Activated CD4-positive, alpha-beta T cell treated with anti-CD3 and anti-CD28 coated beads, Interleukin-2, amount 10 ng/mL, durations not matched to agents 24 days and 14 days (primary cell): Measurements from ENCODE around the gene ALG14. TPM values are rescaled to one million over a fixed set of nuclear protein-coding genes. Genes with fewer than 3 reads are reported as not detected.
"Not testable (repeated sequence)": the region's sequence is repeated elsewhere in the genome, so short reads cannot be mapped to it uniquely, and the experiment has no call there.

Experiments
- DNase-seq: peaks from one replicate; pipeline ENCODE4 v3.0.0; 2022
- H3K27ac Mint-ChIP-seq: one replicate; pipeline ENCODE4 v1.8.0; 2022; ENCODE audit warnings: mild to moderate bottlenecking, mixed read lengths
- H3K27me3 Mint-ChIP-seq: one replicate; pipeline ENCODE4 v1.8.0; 2022; ENCODE audit warnings: mixed read lengths
- H3K36me3 Mint-ChIP-seq: one replicate; pipeline ENCODE4 v1.8.0; 2022; ENCODE audit warnings: low read depth, mild to moderate bottlenecking, mixed read lengths
- H3K4me1 Mint-ChIP-seq: one replicate; pipeline ENCODE4 v1.8.0; 2021; ENCODE audit warnings: mixed read lengths
- H3K4me3 Mint-ChIP-seq: one replicate; pipeline ENCODE4 v1.8.0; 2022; ENCODE audit warnings: mild to moderate bottlenecking, moderate library complexity, mixed read lengths
- H3K9me3 Mint-ChIP-seq: one replicate; pipeline ENCODE4 v1.8.0; 2021; ENCODE audit warnings: mixed read lengths
- intact Hi-C: fragments of 100-400 bp; cut with micrococcal nuclease; formaldehyde crosslinking; loops from one replicate; pipeline ENCODE4 v1.15.1; 2023
- total RNA-seq: library from RNA; stranded (reverse); gene quantifications from 2 replicates; pipeline ENCODE4 v1.2.3, GENCODE V29; 2022

The ALG14 gene
- total RNA-seq, 1 donor from 2014 or later: 2.1 TPM

- Mint-ChIP-seq H3K36me3 (no peaks in the 10 kb centered on the region), H3K27ac (no peak overlapping the region), H3K4me3 (no peak overlapping the region), H3K4me1 (no peaks in the 10 kb centered on the region), H3K9me3 (no peaks in the 10 kb centered on the region), H3K27me3 (no peaks in the 10 kb centered on the region)
- intact Hi-C loops: no loop called here
- no peak for DNase-seq
Observed at GRCh38 chr1:95096218-95096841, 23.6 kb upstream of the ALG14 start.

DNA sequence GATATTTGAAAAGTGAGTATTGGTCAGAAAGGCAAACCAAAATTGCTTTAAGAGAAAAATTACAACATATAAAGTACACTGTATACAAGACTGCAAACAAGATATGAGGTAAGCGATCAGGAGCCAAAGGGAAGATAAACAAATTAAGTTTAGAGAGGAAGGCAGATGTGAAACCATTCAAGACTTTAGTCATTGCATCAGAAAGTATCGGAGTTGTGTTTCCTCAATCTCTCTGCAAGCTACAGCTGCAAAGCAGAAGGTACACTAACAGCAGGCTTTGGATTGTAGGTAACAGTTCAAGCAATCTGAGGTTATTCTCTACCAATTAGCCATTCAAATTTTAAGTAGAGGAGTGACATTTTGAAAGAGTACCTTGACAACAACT lies 23.1 kb upstream of the ALG14 start:
- Mint-ChIP-seq H3K4me1 (no peaks in the 10 kb centered on the region), H3K36me3 (no peaks in the 10 kb centered on the region), H3K27ac (no peak overlapping the region), H3K4me3 (no peak overlapping the region), H3K27me3 (no peaks in the 10 kb centered on the region), H3K9me3 (no peaks in the 10 kb centered on the region)
- intact Hi-C loops: no loop called here
- DNase-seq: no peak

DNA sequence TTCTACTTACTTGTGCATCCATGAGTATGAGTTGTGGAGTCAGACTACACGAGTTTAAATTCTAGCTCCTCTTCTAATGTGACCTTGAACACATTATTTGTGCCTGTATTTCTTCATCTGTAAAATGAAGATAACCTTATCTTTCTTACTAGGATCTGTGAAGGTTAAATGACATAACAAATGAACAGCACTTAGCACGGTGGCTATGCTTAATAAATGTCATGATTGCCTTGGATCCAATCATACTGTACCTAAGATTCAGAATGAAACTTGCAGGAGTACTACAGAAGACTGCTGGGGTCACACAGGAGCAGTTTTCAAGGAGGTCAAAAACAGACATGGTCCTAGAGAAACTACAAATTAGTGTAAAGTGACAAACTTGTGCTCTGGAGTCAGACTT lies 22.2 kb upstream of the ALG14 start:
- intact Hi-C loops: no loop called here
- H3K4me3 Mint-ChIP-seq: no peak overlapping the region
- H3K27me3 Mint-ChIP-seq: no peaks in the 10 kb centered on the region
- no peaks in the 10 kb centered on the region for H3K9me3 Mint-ChIP-seq
- no peak overlapping the region for H3K27ac Mint-ChIP-seq
- H3K4me1 Mint-ChIP-seq: no peaks in the 10 kb centered on the region
- DNase-seq: no peak
- H3K36me3 Mint-ChIP-seq: no peaks in the 10 kb centered on the region

DNA sequence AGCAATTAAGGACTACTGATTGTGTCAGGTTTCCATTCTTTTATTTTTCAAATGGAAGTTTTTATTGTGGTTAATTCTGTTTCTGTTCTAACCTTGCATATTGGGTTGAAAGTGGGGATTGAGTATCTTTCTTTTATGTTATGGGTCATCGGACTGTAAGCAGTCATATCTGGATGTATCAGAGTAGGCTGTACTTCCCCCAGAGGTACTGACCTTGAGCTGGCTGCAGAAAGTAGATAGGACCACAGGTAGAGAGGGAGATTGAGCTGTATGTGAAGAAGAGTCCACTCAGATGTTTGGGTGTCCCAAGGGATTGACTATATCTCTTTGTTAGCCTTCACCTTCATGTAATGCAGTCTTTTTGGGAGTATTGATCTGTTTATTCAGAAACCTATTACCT lies 20.5 kb upstream of the ALG14 start:
- H3K9me3 Mint-ChIP-seq: no peaks in the 10 kb centered on the region
- no peaks in the 10 kb centered on the region for H3K4me1 Mint-ChIP-seq
- no peaks in the 10 kb centered on the region for H3K36me3 Mint-ChIP-seq
- no peak for DNase-seq
- intact Hi-C loops: no loop called here
- no peak overlapping the region for H3K4me3 Mint-ChIP-seq
- H3K27ac Mint-ChIP-seq: no peak overlapping the region
- peaks cover 2% of the 10 kb centered on the region for H3K27me3 Mint-ChIP-seq

DNA sequence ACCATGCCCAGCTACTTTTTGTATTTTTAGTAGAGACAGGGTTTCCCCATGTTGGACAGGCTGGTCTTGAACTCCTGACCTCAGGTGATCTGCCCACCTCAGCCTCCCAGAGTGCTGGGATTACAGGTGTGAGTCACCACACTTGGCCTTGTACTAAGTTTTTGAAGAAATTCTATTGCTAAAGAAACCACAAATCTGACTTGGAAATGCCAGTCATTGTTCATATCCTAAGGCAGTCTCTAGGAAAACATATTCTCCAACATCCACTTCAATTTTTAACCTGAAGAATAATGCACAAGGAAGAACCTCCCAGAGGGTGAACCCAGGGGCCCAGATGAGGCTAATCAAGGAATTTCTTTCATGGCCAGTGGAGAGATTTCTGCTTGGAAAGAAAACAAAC lies 20.1 kb upstream of the ALG14 start:
- intact Hi-C loops, H3K9me3 Mint-ChIP-seq, H3K27me3 Mint-ChIP-seq, DNase-seq, H3K27ac Mint-ChIP-seq, H3K4me3 Mint-ChIP-seq, H3K4me1 Mint-ChIP-seq, H3K36me3 Mint-ChIP-seq: not testable (repeated sequence)

DNA sequence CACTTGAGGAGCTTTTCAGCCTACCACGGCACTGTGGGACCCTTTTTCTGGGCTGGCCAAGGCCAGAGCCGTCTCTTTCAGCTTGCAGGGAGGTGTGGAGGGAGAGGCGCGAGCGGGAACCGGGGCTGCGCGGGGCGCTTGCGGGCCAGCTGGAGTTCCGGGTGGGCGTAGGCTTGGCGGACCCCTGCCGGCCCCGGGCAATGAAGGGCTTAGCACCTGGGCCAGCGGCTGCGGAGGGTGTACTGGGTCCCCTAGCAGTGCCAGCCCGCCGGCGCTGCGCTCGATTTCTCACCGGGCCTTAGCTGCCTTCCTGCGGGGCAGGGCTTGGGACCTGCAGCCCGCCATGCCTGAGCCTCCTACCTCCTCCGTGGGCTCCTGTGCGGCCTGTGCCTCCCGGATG lies 18.5 kb upstream of the ALG14 start:
- H3K4me1 Mint-ChIP-seq, H3K9me3 Mint-ChIP-seq, DNase-seq, H3K4me3 Mint-ChIP-seq, H3K36me3 Mint-ChIP-seq, intact Hi-C loops, H3K27me3 Mint-ChIP-seq, H3K27ac Mint-ChIP-seq: not testable (repeated sequence)

GRCh38 chr1:95089650-95090287 lies 17.0 kb upstream of the ALG14 start:
- no peak overlapping the region for H3K4me3 Mint-ChIP-seq
- intact Hi-C loops: no loop called here
- H3K27ac Mint-ChIP-seq: no peak overlapping the region
- no peaks in the 10 kb centered on the region for H3K9me3 Mint-ChIP-seq
- peaks cover 1% of the 10 kb centered on the region for H3K4me1 Mint-ChIP-seq
- peaks cover 5% of the 10 kb centered on the region for H3K27me3 Mint-ChIP-seq
- DNase-seq: no peak
- no peaks in the 10 kb centered on the region for H3K36me3 Mint-ChIP-seq

- H3K27me3 Mint-ChIP-seq: peaks cover 5% of the 10 kb centered on the region
- intact Hi-C loops: no loop called here
- no peaks in the 10 kb centered on the region for H3K36me3 Mint-ChIP-seq
- H3K4me3 Mint-ChIP-seq: no peak overlapping the region
- no peak for DNase-seq
- H3K4me1 Mint-ChIP-seq: peaks cover 5% of the 10 kb centered on the region
- H3K9me3 Mint-ChIP-seq: no peaks in the 10 kb centered on the region
- no peak overlapping the region for H3K27ac Mint-ChIP-seq
Observed at GRCh38 chr1:95088303-95088702, 15.6 kb upstream of the ALG14 start.

- H3K27me3 Mint-ChIP-seq: peaks cover 7% of the 10 kb centered on the region
- no peak for DNase-seq
- H3K4me1 Mint-ChIP-seq: peaks cover 5% of the 10 kb centered on the region
- H3K36me3 Mint-ChIP-seq: no peaks in the 10 kb centered on the region
- H3K27ac Mint-ChIP-seq: no peak overlapping the region
- no peak overlapping the region for H3K4me3 Mint-ChIP-seq
- intact Hi-C loops: no loop called here
- H3K9me3 Mint-ChIP-seq: no peaks in the 10 kb centered on the region
Observed at GRCh38 chr1:95086949-95087533, 14.3 kb upstream of the ALG14 start.

DNA sequence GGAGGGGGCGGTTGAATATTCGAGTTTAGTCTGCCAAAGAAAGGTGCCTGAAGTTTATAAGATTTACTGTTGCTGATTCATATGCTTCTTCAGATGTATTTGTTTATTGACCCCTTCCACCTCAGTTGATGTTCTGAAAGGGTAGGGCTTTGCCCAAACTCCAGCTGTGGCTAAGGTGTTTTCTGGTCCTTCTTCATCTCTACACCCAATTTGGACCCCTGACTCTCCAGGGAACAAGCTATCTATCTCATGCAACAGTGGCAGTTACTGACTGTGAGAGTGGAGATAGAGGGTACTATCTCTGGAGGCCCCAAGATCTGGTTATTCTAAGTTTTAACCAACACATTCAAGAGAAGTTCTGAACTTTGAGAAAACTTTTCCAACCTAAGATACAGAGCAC lies 12.6 kb upstream of the ALG14 start:
- DNase-seq: no peak
- Mint-ChIP-seq H3K4me1 (peaks cover 5% of the 10 kb centered on the region), H3K27me3 (peaks cover 7% of the 10 kb centered on the region), H3K4me3 (no peak overlapping the region), H3K27ac (no peak overlapping the region), H3K9me3 (no peaks in the 10 kb centered on the region), H3K36me3 (no peaks in the 10 kb centered on the region)
- intact Hi-C loops: no loop called here

DNA sequence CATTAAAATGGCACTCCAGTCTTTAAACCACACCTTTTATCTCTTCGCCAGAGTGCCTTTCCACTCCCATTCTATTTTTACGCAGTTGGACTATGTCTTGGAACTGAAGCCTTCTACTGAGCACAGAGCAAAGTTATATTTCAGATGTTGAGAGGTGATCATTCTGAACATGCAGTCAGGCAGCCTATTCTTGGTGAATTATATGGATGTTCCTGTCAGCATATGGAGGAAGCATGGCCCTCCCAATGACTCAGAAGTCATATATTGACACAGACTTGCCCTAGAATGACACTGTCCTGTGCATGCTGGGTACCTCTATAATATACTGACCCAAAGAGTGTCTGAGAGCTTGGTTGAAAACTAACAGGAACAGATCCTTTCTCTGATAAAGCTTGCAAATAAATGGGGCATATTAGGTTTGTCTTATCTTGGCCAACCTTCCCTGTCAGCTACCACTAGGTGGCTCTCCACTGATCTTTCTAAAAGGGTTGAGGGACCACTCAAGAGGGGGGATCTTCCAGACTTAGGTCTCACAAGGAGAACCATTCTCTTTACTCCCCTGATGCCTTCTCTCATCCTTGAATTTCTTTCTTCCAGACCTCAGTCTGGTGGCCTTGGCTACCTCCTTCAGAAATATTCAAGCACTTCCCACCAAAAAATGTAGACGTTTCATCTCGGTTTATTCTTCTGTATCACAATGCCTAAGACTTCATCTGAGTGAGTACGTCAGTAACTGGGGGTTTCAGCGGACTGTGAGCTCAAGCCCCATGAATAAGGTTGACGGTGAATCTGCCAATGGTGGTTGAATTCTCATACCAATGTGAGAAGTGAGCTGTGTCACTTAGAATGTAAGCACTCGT lies 11.8 kb upstream of the ALG14 start:
- no peak overlapping the region for H3K4me3 Mint-ChIP-seq
- no peaks in the 10 kb centered on the region for H3K36me3 Mint-ChIP-seq
- DNase-seq: peak; percentile 71
- H3K27me3 Mint-ChIP-seq: peaks cover 5% of the 10 kb centered on the region
- peaks cover 5% of the 10 kb centered on the region for H3K4me1 Mint-ChIP-seq
- intact Hi-C loops: no loop called here
- H3K9me3 Mint-ChIP-seq: no peaks in the 10 kb centered on the region
- H3K27ac Mint-ChIP-seq: no peak overlapping the region

- Mint-ChIP-seq H3K27ac (no peak overlapping the region), H3K36me3 (no peaks in the 10 kb centered on the region), H3K4me3 (no peak overlapping the region), H3K27me3 (peaks cover 2% of the 10 kb centered on the region), H3K4me1 (peaks cover 5% of the 10 kb centered on the region), H3K9me3 (no peaks in the 10 kb centered on the region)
- DNase-seq: no peak
- intact Hi-C loops: no loop called here
Observed at GRCh38 chr1:95080879-95081278, 8.1 kb upstream of the ALG14 start.

DNA sequence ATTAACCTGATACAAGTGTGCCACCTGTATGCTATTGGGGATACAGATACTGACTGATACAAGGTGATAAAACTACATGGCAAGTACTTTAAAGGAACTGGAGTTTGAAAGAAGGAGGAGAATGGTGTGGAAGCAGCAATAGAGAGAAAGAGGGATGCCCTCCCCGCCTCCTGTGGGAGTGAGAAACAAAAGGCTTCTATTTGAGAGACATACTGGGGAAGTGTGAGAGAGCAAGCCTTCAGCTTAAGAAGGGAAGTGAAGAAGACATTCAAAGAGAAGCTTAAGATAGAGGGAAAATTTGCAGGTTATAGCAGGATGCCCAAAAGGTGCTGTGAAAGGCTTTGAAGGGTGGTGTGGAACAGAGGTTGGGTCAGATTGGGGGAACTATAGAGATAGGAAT lies 7.7 kb upstream of the ALG14 start:
- H3K27ac Mint-ChIP-seq: no peak overlapping the region
- intact Hi-C loops: no loop called here
- peaks cover 5% of the 10 kb centered on the region for H3K4me1 Mint-ChIP-seq
- H3K36me3 Mint-ChIP-seq: no peaks in the 10 kb centered on the region
- no peak for DNase-seq
- no peak overlapping the region for H3K4me3 Mint-ChIP-seq
- H3K27me3 Mint-ChIP-seq: peaks cover 2% of the 10 kb centered on the region
- H3K9me3 Mint-ChIP-seq: no peaks in the 10 kb centered on the region

GRCh38 chr1:95076034-95076433 lies 3.3 kb upstream of the ALG14 start:
- Mint-ChIP-seq H3K27ac (no peak overlapping the region), H3K27me3 (no peaks in the 10 kb centered on the region), H3K4me1 (peaks cover 19% of the 10 kb centered on the region), H3K36me3 (no peaks in the 10 kb centered on the region), H3K9me3 (no peaks in the 10 kb centered on the region), H3K4me3 (no peak overlapping the region)
- DNase-seq: no peak
- intact Hi-C loops: no loop called here
